Activated gamma-delta T cell treated with anti-CD3 and anti-CD28 coated beads, Interleukin-2, amount 50 U/mL, for 16 hours (primary cell): Measurements from ENCODE around the gene CHCHD6.
A peak's percentile ranks its signal among the peaks of the same experiment; 100 is the strongest.

Source experiments
- DNase-seq: peaks from one replicate; pipeline ENCODE4 v3.0.0-alpha.2; 2020; ENCODE audit warnings: low read depth

CHCHD6 gene

DNA sequence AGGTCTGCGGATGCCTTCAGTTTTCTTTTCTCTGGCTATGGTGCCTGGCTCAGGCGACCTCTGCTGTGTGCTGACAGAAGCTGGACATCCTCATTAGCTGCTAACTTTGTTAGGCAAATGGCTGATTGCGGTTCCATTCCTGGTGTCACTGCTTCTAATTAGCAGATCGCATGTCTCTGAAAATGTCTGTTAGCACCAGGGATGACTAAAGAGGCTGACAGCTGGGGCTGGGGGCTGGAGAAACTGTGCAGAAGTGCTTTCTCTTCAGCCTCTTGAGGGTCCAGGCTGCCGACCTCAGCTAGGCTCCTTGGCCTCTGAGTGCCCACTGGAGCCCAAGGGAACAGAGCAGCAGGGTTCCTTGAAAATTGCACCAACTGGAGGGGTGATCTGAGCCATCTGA, 39.3 kb downstream of the CHCHD6 start:
- DNase-seq: no peak

- DNase-seq: no peak
These were observed 39.7 kb downstream of the CHCHD6 start for GRCh38 chr3:126743781-126744180.

- DNase-seq: no peak
These were observed 41.8 kb downstream of the CHCHD6 start for GRCh38 chr3:126745760-126746394.

DNA sequence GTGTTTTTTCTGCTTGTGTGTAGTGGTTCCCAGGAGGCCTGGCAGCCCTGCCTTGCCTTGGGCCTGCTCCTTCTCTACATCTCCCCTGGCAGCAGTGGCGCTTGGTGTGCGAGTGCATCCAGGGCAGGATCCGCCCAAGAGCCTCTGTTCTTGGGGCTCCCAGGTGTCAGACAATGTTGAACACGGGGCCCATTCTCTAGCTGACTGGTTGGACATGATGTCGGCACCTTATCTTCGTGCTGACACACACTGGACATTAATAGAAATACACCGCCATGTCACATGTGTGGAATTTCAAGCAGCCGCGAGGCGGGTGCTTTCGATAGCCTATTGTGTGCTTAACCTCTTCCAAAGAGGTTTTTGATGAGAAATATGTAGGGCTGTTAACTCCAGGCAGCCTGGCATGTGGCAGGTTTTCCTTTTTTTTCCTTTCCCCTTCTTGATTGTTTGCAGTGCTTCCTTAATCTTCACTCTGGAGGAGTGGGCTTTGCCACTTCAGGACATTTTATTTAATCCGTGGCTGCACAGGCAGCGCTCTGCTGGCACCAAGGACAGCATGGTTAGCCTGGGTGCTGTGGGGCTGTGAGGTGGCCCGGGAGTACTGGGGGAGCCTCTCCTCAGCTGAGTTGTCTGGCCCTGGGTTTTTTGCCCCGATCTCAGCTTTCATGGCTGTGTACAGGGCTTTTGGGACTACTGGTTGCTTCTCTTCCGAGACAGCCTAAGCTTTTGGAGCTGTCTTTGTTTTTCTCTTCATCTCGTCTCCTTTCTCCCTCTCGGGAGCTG, 42.5 kb downstream of the CHCHD6 start:
- no peak for DNase-seq

DNA sequence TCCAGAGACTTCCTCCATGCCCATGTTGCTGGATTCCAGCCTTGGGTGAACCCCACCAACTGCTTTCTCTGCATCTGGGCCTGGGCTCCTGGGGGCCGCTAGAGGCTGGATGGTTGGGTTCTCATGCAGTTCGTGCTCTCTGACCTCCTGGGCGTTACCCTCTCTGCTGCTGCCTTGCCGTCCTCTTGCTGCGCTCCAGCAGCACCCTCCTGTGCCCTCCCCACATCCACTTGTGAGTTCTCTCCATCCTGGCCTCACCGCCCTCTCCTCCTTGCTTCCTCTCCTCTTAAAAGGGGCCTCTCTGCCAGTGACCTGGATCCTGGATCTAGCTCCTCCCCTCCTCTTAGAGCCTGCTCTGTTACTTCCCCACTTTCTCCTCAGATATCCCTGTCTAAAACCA, 43.7 kb downstream of the CHCHD6 start:
- DNase-seq: no peak

- DNase-seq: no peak
These were observed 44.9 kb downstream of the CHCHD6 start for GRCh38 chr3:126748701-126749546.

DNA sequence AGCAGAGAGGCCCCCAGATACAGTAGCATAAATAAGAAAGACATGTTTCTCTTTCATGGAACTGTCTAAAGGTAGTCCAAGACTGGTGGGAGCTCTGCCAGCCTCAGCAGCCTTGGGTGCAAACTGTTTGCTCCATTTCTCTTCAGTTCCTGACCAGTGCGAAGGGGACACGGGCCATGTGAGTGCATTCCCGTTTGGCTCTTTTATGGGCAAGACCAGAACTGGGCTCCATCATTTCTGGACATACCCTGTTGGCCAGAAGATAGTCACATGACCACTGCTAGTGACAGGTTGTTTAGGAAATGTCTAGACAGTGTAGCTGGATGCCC, 45.5 kb downstream of the CHCHD6 start:
- no peak for DNase-seq

DNA sequence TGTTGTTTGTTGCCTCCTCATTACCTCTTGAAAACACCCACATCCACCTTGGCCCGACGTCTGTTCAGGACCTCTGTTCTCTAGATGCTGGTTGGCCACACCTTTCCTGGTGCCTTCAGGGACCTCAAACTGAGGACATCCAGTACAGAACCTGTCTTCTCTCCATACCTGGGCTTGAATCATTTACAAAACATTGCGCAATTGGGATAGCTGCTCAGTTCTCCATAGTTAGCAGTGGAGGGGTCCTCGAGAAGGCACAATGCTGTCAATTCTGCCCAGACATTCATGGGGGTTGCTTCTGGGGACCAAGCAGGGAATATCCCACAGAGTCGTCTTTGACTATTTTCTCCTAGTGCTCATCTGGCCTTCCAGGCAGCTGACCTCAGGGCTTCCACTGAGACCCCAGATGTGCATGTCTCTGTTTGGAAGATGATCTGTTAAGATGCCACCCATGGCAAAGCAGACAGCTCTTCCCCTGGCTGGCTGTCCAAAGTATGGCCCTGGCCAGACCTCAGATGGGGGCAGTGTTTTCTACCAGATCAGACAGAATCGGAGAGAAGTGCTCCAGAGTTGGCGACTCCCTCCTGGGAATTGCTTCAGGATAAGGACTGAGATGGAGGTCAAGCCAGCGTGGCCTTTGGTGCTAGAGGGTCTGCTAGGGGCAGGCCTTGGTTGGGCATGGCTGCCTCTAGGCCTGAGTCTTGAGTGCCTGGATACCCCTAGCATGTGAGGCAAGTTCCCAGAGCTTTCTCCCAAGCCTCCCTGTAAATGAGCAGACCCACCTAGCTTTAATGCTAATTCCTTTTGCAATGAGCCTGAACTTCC, 46.1 kb downstream of the CHCHD6 start:
- DNase-seq: no peak

DNA sequence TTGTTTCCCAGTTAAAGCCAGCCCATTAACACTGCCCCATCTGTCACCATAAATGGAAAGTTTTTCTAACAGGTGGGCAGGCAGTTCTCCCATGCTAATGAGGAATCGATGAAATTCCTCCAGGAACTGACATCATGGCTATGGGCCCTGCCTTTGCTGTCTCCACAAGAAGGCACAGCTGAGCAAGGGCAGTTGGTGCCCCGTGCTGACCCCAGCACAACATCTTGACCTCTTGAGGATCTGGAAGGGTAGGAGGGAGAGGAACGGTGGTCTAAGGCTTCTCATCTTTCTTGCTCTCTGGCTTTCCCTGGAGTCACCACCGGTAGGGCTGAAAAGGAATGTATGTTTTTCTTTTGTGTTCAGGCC, 46.7 kb downstream of the CHCHD6 start:
- DNase-seq: no peak

DNA sequence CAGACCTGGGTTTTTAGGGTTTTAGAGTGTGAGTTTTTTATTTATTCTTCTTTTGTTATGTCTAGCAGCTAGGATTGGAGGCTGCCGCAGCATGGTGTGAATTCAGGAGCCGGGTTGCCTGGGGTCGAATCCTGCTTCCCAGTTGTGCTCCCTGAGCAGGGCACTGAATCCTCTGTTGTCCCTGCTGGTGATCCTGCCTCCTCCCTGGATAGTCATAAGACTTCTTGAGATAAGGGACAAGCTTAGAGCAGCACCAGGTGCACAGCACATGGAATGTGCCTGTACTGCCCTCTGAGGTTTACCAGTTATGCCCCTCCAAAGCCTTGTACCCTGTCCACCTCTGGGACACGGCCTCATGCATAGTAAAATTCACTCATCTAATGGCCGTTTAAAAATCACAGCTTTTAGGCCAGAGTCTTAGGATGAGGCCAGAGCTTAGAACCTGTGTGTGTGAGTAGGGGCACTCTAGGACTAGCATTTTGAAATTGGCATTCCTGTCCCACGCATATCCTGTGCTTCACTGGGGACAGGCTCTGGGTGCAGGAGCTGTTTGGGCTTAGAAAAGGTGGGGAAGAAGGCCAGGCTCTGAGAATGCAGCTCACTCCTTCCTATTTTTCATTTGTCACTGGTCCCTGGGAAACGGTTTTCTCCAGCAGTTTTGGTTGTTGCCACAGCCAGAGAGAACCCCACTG, 47.7 kb downstream of the CHCHD6 start:
- DNase-seq: no peak

DNA sequence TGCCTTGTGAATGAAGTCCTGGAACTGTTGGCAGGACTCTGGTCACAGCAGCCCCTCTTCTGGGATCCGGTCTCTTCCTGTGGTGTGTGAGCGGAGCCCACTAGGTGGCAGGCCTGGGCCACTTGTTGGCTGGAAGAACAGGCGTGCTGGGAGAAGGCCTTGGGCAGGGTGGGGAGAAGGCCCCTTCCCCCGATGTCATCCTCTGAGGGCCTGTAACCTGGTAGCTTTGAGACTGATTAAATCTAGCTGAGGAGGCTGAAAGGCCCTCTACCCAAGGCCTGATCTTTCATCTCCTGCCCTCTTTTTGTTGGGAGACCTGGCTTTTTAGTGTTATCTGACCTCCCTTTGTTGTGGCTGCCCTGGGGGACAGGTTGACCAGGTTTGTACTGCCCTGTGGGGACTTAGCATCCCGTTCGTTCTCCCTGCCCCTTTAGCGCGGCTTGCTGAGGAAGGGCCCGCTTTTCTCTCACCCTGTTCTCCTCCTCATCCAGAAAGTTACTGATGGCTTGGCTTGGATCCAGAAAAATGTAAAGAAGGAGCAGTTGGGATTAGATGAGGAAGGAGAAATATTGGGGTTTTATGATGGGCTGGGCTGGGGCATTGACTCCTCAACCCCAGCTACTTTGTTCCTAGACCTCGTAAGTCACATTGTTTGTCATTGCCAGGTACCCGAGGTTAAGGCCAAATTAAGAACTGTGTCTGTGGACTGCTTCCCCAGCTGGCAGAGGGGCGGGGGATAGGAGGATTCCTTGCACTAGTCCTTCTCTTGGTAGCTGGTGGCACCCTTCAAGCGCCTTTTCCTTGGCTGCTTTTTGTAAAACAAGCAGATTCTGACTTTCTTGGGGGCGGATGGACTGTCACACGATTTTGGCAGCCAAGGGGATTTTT, 48.5 kb downstream of the CHCHD6 start:
- peak; percentile 13 for DNase-seq

GRCh38 chr3:126753191-126754160, 49.4 kb downstream of the CHCHD6 start:
- DNase-seq: no peak

GRCh38 chr3:126755866-126756265, 51.8 kb downstream of the CHCHD6 start:
- no peak for DNase-seq

- no peak for DNase-seq
These were observed 54.0 kb downstream of the CHCHD6 start for GRCh38 chr3:126758026-126758425.

- DNase-seq: no peak
These were observed 54.8 kb downstream of the CHCHD6 start for GRCh38 chr3:126758882-126759281.

GRCh38 chr3:126760541-126760940, 56.5 kb downstream of the CHCHD6 start:
- DNase-seq: no peak

DNA sequence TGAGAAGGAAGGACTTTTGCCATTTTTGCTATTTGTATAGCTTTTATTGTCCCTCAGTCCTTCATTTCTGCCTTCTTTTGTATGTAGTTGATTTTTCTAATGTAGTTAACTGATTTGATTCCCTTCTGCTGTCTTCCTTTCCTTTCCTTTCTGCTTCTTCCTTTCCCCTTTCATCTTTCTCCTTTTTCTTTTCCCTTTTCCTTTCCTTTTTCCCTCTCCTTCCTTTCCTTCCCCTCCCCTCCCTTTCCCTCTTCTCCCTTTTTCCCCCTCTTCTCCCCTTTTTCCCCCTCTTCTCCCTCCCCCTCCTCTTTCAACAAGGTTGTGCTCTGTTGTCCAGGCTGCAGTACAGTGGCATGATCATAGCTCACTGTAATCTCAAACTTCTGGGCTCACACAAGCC, 59.0 kb downstream of the CHCHD6 start:
- DNase-seq: no peak

DNA sequence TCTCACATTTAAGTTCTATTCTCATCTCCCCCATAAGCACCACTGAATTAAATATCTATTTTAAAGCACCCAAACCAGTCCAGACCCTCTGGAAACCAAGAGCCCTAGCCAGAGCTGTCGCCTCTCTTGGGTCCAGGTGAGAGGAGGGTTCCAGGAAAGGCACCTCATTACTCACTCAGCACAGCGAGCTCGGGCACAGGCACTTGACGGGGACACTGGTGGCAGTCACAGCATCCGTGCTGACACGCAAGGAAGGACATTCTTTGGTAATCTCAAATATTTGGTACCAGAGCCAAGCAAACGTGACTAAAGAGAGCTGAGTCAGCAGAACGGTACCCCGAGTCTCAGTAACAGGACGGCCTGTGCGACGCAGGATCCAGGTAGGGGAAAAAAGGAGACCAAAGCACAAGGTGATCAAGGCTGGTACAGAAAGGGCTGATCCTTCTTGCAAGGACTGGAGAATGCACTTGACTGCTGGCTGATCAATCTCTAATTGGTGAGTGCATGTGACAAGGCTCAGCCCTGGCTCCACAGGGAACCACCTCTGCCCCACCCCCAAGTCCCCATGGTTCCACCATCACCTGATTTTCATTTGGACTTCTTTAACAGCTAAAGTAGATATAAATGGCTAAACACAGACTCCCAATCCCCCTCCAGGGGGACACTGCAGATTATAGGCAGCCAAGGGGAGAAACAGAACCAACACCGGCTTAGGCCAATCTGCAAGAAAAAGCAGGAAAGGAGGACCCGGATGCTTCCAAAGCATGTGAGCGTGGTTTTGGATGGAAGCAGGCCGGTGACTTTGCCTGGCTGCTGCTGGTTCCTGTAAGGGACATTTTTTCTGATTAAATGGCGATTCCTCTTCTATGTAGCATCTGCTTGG, 61.4 kb downstream of the CHCHD6 start:
- no peak for DNase-seq
